Progenitor cell of endocrine pancreas (in vitro differentiated cells): ENCODE measurements around the gene PFKL. TPM values are rescaled to one million over a fixed set of nuclear protein-coding genes. Genes with fewer than 3 reads are reported as not detected.

Source experiments
- DNase-seq: peaks from one replicate; pipeline ENCODE4 v3.0.0; 2021; ENCODE audit warnings: low spot score; ENCODE audit not compliant: unreplicated experiment
- H3K27ac Mint-ChIP-seq: 2 replicates; pipeline ENCODE4 v1.8.0; 2021; ENCODE audit warnings: mild to moderate bottlenecking, moderate library complexity, mixed read lengths
- H3K27me3 Mint-ChIP-seq: 2 replicates; pipeline ENCODE4 v1.8.0; 2021; ENCODE audit warnings: mixed read lengths
- H3K36me3 Mint-ChIP-seq: 2 replicates; pipeline ENCODE4 v1.8.0; 2022; ENCODE audit warnings: mixed read lengths; ENCODE audit not compliant: insufficient read depth
- H3K4me1 Mint-ChIP-seq: 2 replicates; pipeline ENCODE4 v1.8.0; 2021; ENCODE audit warnings: low read depth, mixed read lengths
- H3K4me3 Mint-ChIP-seq: 2 replicates; pipeline ENCODE4 v1.8.0; 2021; ENCODE audit warnings: low read depth, mild to moderate bottlenecking, moderate library complexity, mixed read lengths
- H3K9me3 Mint-ChIP-seq: 2 replicates; pipeline ENCODE4 v1.8.0; 2021; ENCODE audit warnings: low read depth, mixed read lengths
- long read RNA-seq: library from polyadenylated mRNA; unstranded; transcript quantifications from one replicate; pipeline ENCODE4 v2.0.0, GENCODE V29; 2020
- total RNA-seq: library from RNA; stranded (reverse); gene quantifications from 2 replicates; pipeline ENCODE4 v1.2.1, GENCODE V29; 2021
- TF ChIP-seq, protein P1 (sequence below): fragments of 200-600 bp; sonication (generic); IDR thresholded peaks from one replicate; pipeline ENCODE4 v1.5.0; 2021; ENCODE audit warnings: antibody characterized with exemption, mild to moderate bottlenecking; ENCODE audit not compliant: unreplicated experiment

PFKL gene
- total RNA-seq, result 120 and 132 TPM in 2 replicates
- long read RNA-seq, transcript PFKL-201 (22 exons, 2,912 nt), result major isoform, 129 of 155 reads
- long read RNA-seq, partial matches to known transcripts, result 12 of 155 reads
- long read RNA-seq, other reads (novel, unspliced or antisense), result 13 of 155 reads

DNA sequence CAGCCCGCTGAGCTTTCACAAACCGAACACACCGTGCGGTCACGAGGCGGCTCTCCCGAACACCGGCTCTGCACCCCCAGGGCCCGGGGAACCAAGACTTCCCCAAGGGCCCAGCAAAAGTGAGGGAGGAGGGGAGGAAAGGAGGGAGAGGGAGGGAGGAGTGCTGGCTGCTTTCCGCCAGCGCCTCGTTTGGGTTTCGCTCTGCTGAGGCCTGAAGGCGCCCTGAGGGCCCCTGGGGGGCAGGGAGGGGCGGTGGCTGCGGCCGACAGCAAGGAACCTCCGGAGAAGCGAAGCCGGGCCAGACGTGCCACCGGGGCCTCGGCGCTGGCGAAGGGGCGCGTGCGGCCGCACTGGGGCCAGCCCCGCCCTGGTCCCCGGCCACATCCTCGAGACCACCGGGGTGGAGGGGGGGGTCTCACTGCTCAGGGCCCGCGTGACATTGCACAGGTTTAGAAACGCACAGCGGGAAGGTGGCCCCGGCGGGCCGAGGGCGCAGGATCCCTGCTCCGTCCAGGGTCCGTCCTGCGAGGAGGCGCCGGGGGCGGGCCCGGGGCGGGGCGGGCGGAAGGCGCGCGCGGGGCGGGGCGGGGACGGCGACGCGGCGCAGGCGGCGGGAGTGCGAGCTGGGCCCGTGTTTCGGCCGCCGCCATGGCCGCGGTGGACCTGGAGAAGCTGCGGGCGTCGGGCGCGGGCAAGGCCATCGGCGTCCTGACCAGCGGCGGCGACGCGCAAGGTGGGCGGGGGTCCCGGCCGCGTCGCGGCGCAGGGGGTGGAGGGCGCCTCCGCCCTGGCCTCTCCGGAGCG is at the start of gene PFKL:
Gene PFKL (plus strand): TSS at position 596 of the 804 bp plus-strand sequence. CDS start 53 bp downstream, at position 649.
- peak; percentile 48 for DNase-seq
- TF ChIP-seq, protein P1, sequence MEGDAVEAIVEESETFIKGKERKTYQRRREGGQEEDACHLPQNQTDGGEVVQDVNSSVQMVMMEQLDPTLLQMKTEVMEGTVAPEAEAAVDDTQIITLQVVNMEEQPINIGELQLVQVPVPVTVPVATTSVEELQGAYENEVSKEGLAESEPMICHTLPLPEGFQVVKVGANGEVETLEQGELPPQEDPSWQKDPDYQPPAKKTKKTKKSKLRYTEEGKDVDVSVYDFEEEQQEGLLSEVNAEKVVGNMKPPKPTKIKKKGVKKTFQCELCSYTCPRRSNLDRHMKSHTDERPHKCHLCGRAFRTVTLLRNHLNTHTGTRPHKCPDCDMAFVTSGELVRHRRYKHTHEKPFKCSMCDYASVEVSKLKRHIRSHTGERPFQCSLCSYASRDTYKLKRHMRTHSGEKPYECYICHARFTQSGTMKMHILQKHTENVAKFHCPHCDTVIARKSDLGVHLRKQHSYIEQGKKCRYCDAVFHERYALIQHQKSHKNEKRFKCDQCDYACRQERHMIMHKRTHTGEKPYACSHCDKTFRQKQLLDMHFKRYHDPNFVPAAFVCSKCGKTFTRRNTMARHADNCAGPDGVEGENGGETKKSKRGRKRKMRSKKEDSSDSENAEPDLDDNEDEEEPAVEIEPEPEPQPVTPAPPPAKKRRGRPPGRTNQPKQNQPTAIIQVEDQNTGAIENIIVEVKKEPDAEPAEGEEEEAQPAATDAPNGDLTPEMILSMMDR, result no peak
- Mint-ChIP-seq H3K4me3 (peak within 1 kb of the TSS; percentile 76), H3K9me3 (no peaks in the 10 kb centered on the region), H3K4me1 (peaks cover 25% of the 10 kb centered on the region), H3K27ac (peak within 1 kb of the TSS; percentile 92), H3K27me3 (no peaks in the 10 kb centered on the region), H3K36me3 (no peaks in the 10 kb centered on the region)

DNA sequence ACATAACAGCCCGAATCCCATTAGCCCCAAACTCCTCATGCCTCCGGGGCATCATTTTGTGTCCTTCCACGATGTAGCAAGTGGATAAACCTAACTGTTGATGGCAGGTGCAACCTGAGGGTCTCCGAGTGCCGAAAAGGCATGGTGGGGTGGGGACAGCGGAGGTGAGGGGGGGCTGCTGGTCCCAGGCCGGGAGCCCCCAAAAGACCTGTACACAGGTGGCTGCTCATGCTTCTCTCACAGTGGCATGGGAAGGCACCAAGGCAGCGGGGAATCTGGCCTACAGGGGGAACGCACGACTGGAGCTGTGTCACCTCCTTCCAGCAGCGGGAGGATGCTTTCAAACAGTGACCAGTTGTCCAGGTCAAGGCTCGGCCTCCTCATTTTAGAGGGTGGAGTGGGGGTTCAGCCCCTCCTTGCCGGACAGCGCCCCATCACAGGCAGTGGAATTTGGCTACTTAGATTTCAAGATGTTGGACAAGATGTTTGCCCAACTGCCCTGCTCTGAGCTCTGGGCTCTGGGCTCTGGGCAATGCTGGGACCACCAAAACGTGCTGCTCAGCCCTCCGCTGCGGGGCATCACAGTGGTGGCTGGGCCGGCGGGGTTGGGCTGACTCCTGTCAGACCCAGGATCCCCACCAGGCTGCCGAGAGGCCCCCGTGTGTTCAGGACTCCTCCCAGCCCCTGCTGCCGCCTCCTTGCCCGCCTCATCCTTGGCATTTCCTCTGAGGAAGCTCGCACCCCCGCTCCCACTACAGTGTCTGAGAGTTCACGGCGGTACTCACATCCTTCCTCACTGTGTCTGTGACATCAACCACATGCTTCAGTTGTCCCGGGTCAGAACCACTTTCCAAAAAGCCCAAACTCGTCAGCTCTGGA is 45.8 kb upstream of the PFKL start:
- no peak for DNase-seq
- H3K36me3 Mint-ChIP-seq, result no peaks in the 10 kb centered on the region
- H3K27me3 Mint-ChIP-seq, result peaks cover 11% of the 10 kb centered on the region
- no peaks in the 10 kb centered on the region for H3K4me1 Mint-ChIP-seq
- H3K9me3 Mint-ChIP-seq, result no peaks in the 10 kb centered on the region
- TF ChIP-seq, protein P1, result no peak
- no peak overlapping the region for H3K4me3 Mint-ChIP-seq
- no peak overlapping the region for H3K27ac Mint-ChIP-seq

DNA sequence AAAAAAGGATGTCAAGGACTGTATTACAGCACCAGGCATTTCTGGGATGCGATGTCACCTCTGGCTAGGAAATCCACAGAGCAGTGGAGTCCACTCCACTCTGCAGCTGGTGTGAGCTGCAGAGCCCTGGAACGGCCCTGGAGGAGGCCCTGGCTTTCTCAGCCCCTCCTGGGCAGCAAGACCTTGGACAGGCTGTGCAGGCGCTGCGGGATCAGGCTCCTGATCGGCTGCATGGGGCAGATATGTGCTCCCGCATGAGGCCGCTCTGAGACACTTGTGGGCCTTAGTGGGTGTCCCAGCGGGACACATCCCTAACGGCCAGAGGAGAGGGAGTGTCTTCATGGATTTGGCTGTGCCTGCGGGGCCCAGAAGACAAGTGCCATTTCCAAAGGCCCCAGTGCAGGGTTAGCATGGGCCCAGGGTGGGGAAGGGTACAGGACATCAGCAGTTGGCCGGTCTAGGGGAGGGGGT is 44.3 kb upstream of the PFKL start:
- peak; percentile 8 for DNase-seq
- H3K27me3 Mint-ChIP-seq, result peaks cover 22% of the 10 kb centered on the region
- H3K4me3 Mint-ChIP-seq, result no peak overlapping the region
- H3K27ac Mint-ChIP-seq, result no peak overlapping the region
- H3K9me3 Mint-ChIP-seq, result no peaks in the 10 kb centered on the region
- TF ChIP-seq, protein P1, result no peak
- no peaks in the 10 kb centered on the region for H3K4me1 Mint-ChIP-seq
- H3K36me3 Mint-ChIP-seq, result no peaks in the 10 kb centered on the region

DNA sequence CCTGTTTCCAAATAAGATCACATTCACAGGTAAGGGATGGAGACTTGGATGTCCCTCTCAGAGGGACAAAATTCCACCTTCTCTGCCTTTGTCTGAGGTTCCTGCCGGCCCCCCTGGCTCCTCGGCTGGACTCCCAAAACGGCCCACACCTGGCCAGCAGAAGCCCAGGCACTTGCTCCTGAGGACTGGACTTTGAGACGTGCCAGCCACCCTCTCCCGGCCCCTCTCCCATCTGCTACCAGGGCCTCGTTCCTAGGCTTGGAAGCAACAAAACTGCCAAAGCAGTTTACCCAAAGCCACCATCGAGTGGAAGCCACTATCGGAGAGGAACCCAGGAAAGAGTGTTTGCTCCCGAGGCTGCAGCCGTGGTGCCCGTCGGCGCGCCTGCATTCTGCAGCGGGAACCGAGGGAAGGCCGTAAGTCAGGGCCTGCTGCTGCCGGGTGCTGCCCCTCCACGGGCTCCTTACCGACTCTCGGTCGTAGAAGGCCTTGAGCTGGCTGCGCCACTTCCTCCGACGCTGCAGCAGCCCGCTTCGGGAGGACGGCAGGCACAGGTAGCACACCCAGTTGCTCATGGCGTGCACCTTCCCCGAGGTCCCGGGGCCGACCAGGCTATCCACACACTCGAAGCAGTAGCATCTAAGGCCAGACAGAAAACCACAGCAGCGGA is 41.7 kb upstream of the PFKL start:
- no peak for DNase-seq
- peaks cover 22% of the 10 kb centered on the region for H3K27me3 Mint-ChIP-seq
- TF ChIP-seq, protein P1, result no peak
- no peaks in the 10 kb centered on the region for H3K36me3 Mint-ChIP-seq
- no peak overlapping the region for H3K27ac Mint-ChIP-seq
- no peak overlapping the region for H3K4me3 Mint-ChIP-seq
- H3K9me3 Mint-ChIP-seq, result no peaks in the 10 kb centered on the region
- no peaks in the 10 kb centered on the region for H3K4me1 Mint-ChIP-seq
